Measurements from ENCODE around the gene FAM53B.
"Not testable (repeated sequence)": the region's sequence is repeated elsewhere in the genome, so short reads cannot be mapped to it uniquely, and the experiment has no call there.

Gene FAM53B, protein sequence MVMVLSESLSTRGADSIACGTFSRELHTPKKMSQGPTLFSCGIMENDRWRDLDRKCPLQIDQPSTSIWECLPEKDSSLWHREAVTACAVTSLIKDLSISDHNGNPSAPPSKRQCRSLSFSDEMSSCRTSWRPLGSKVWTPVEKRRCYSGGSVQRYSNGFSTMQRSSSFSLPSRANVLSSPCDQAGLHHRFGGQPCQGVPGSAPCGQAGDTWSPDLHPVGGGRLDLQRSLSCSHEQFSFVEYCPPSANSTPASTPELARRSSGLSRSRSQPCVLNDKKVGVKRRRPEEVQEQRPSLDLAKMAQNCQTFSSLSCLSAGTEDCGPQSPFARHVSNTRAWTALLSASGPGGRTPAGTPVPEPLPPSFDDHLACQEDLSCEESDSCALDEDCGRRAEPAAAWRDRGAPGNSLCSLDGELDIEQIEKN

DNA sequence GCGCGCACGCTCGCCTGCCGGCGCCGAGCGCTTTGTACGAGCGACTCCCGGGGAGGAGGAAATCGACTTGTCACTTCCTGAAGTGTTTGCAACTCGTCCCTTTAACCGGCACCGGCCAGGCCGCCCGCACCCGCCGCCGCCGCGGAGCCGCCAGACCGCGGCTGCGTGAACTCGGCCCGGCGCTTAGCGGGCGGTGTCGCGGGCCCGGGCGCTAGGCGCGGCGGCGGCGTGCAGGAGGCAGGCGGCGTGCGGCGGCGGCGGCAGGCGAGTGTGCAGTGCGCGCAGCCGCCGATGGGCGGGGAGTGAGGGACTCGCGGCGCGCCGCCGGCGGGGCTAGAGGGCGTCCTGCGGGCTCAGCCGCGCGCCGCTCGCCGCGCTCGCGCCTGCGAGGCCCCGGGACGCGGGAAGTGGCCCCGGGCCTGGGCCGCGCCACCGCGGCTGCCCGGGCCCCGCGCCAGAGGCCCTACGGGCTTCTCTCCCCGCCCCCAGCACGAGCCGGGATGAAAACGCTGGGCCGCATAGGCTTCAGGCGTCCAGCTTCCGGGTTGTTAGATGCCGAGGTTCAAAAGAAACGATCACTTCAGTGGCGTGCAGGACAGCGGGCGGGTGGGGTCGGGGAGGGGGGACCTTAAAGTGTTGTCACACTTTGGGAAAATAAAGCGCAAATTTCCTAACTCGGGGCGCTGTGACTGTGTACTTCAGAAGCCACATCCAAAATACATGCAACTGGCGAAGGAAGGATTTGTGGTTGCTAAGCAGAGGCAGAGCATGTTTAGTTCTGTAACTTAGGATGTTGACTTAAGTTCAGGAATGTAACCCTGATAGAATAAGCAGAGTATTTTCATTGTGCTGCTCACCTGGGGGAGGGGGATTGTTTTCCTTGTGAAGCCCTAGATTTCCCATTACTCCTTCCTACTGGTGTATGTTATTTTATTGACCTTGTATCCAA, at the start of gene FAM53B:
FAM53B (minus strand) TSS at position 277 of the 949 bp plus-strand sequence. CDS start 37,665 bp downstream, outside the sequence.
- DNase-seq (ENCODE audit: low spot score): peak; percentile 88

DNA sequence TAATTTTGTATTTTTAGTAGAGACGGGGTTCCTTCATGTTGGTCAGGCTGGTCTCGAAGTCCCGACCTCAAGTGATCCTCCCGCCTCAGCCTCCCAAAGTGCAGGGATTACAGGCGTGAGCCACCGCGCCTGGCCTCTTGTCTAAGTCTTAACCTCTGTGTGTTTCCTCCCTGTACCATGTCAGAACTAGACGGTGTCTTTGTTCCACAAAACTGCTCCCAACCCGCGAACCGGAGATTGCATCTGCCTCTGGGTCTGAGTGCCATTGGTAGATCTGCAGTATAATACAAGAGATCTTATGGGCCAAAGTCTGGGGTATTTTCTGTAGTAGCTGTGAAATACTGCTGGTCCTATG, 48.8 kb upstream of the FAM53B start:
- DNase-seq (ENCODE audit: low spot score): no peak

DNA sequence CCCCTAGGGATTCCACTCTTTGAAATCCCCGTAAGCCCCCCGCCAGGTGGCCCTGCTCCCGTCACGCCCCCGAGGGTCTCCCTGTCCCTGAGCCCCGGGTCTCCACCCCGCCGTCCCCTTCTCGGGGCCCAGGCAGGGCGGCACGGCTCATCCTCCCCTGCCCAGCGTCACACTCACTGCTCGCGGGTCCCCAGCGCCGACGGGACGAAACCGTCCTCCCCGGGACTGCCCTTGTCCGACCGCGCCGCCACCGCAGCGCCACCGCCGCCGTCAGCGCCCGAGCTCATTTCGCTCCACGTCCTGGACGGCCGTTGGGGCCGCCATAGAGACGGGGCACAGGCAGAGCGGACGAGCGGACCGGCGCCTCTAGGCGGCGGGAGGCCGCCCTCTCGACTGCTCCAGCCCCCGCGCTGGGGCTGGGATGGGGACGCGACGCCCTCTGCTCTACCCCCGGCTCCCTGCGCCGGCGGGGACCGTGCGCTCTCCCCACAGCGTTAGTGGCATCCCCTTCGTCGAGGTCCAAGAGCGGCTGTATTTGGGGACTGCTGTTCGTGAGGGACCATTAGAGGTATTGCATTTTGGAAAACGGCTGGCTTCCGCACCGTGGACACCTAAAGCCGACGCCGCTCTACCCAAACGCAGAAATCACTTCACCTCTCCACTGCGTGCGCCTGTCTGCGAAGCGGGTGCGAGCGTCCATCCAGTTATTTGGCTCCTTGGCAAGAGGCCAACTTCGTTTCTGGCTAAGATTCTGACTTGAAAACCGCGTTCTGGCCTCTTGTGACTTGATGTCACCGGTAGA, 47.6 kb upstream of the FAM53B start, which contains the start of gene EEF1AKMT2:
EEF1AKMT2 (minus strand) TSS at position 341 of the 802 bp plus-strand sequence; CDS start at position 287, 54 bp downstream.
- DNase-seq (ENCODE audit: low spot score): peak; percentile 81

DNA sequence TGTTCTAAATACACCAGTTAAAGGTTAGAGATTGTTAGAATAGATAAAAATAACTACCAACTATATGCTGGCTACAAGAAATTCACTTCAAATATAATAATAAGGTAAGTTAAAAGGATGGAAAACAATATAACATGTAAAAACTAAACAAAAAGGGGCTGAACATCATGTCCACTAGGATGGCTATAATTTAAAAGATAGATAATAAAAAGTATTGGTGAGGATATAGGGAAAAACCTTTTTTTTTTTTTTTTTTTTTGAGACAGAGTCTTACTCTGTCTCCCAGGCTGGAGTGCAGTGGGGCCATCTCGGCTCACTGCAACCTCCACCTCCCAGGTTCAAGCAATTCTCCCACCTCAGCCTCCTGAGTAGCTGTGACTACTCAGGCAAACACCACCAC, 38.7 kb upstream of the FAM53B start:
- DNase-seq (ENCODE audit: low spot score): not testable (repeated sequence)

DNA sequence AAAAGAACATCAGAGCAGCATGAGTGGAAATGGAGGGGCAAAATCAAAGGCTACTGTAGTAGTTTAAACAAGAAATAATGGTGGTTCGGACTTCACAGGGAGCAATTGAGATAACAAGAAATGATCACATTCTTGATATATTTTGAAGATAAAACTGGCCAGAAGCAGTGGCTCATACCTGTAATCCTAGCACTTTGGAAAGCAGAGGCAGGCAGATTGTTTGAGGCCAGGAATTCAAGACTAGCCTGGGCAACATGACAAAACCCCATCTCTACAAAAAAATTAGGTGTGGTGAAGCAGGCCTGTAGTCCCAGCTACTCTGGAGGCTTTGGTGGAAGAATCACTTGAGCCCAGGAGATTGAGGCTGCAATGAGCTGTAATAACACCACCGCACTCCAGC, 24.6 kb upstream of the FAM53B start:
- DNase-seq (ENCODE audit: low spot score): no peak

DNA sequence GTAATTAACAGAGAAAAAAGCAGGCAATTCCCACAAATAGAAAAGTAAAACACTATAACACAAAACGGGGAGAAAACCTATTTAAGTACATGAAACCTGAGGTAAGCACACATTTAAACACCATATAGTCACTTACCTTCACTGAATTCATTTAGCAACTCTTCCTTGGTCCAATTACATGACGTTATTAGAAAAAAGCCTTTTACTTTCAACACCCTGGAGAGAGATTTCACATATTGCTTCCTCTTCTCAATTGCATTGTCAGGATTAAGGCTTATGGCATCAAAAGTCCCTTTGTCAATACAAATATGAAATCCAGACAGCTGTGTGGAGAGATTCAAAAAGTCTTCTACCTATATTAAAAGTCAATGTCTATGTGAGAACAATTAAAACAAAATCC, 21.1 kb upstream of the FAM53B start:
- DNase-seq (ENCODE audit: low spot score): no peak

DNA sequence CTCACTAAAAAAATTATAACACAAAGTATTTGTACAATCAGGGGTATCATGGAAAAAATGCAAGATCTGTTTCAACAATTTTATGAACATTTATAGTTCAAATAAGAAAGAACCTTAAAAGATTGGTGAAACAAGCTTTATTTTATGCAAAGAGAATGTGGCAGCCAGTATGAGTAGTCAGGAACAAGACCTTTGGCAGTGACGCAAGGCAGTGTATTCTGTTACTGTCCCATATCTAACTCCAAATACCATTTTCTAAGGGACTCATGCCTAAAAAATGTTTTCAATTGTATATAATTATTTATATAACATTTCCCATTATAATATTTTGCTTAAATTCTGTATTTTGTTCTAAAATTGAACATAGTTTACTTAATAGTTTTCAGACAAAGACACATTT, 19.1 kb upstream of the FAM53B start:
- DNase-seq (ENCODE audit: low spot score): no peak

DNA sequence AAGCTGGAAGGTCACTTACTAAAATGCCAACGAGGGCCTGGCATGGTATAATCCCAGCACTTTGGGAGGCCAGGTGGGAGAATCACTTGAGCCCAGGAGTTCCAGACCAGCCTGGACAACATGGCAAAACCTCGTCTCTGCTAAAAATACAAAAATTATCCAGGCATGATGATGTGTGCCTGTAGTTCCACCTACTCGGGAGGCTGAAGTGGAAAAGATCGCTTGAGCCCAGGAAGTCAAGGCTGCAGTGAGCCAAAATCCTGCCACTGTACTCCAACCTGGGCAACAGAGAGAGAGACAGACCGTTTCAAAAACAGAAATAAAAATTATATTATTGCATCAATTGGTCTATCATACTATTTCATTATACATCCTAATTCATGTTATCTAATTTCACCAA, 18.1 kb upstream of the FAM53B start:
- no peak for DNase-seq (ENCODE audit: low spot score)

DNA sequence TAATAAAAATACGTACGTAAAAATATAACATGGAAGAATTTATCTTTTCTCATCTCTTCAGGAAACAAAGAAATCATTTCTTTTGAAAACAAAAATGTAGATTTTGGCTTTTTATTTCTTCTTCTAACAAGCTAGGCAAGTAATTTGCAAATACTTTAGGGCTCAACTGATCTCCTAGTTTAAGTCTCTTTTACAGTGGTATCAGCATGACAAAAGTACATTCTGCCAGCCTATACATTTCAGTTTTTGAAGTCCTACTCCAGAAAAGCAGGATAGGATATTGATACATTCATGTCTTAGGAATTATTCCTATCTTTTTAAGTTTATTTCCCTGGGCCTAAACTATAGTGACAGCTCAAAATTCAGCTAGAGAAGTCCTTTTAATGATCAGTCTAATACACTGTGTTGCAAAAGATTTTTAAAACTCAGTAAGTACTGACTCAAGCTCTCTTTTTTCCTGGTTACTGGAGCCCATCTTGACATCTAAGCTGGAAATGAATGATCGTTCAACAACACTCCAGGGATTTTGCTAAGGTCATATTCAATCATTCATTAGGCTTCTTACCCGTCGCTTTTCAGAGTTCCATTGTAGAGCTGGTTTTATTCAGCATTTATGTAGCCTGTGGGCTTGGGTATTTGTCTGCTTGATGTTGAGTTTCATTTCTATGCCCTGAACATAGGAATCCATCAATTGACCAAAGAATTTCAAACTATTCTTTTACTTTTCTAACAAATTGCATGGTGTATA, 12.2 kb upstream of the FAM53B start:
- no peak for DNase-seq (ENCODE audit: low spot score)

DNA sequence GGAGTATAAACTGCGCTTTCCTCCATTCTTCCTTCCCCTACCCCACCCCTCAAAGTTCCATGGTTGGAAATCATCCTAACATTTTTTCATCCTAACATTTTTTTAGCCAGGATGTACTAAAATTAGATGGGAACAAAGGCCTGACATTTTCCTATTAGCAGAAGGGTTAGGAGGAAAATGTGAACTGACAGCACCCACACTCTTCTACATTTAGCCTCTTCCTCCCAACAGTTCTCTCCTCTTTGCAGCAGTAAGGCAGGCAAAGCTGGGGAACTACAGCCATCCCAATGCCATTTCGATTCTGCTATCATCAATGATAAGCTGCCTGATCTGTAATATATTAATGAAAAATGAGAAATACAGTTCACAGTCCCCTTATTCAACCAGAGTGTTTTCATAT, 11.4 kb upstream of the FAM53B start:
- DNase-seq (ENCODE audit: low spot score): no peak

DNA sequence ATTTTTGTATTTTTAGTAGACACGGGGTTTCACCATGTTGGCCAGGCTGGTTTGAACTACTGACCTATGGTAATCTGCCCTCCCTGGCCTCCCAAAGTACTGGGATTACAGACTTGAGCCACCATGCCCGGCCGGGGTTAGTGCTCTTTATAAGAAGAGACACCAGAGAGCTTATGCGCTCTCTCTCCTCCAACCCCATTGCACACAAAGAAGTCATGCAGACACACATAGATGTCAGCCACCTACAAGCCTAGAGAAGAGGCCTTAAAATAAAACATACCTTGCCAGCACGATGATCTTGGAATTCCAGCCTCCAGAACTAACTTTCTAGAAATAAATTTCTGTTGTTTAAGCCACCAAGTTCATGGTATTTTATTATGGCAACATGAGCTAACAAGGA, 10.0 kb upstream of the FAM53B start:
- DNase-seq (ENCODE audit: low spot score): no peak

DNA sequence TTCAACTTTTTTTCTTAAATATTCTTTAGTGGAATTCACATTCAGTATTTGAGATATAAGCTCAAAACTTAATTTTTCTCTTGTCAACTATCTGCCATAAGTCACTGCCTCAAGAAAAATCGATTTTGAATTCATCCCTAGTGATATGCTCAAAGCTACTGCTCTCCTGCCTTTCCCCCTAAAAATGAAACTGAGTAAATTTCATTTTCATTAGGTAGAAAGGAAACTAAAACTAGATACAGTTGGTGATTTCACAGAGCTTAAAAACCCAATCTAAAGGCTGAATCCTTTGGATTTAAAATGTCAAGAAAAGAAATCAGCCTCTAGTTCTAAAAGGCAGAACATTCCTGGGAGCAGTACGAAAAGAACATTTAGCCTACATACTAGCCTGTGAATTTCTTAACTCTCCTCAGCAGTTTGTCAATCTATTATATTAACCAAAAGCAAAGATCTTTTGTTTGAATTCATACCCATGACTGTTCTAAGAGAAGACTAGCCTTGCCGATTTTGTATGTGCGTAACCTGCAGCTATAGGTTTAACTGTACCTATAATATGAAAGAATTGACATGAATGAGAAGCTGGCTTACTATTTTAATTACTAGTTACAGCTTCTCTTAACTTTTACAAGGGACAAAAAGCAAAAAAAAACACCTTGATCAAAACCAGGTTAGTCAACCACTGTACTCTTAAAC, 4.9 kb upstream of the FAM53B start:
- no peak for DNase-seq (ENCODE audit: low spot score)

DNA sequence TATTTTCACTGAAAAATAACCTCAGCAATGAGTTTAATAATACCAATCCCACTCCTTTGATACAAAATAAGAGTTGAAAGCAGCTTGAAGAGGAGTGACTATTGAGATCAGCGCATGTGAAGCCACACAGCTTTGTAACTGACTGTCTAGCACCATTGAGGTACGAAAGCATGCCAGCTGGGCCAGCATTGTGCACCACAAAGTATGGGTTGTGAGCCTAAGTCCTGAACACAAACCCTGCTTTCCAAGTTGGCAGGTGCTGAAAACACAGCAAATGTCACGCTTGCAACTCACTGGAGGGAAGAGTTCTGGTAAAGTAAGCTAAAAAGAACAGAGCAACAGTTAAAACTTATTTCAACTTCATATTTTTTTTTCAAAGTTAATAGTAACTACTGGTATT, 4.0 kb upstream of the FAM53B start:
- DNase-seq (ENCODE audit: low spot score): no peak

DNA sequence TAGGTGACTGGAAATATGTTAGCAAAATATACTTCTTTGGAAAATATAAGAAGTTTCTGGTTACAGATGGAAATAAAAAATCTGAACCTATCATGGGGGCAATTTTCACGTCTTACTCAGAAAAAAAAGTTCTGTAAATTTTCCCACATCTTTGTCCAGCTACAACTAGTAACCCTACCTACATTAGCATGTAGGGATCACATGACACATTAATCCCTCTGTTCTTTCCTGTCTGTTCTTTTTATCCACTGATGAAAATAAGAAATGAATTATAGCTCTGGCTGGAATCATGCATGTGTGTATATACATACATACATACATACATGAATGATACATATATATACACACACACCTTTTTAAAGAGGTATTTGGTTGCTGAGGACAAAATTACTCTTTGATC, 3.6 kb upstream of the FAM53B start:
- no peak for DNase-seq (ENCODE audit: low spot score)

DNA sequence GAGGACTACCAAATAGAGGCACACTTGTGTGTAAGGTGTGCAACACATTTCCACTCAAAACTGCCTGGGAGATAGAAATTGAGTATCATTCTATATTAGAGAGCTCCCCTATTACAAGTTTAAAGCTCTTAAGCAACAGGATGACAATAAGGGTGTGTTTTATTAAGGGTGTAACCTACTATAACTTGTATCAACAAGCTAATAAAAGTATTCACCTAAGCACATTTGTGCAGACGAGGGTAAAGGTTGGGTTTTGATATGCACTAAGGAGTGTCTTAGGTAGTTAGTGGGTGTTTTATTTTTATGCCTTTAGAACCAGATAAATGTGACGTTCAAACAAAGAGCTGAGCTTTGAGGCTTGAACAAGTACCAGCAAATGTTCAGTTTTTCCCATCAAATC, 2.8 kb upstream of the FAM53B start:
- no peak for DNase-seq (ENCODE audit: low spot score)

DNA sequence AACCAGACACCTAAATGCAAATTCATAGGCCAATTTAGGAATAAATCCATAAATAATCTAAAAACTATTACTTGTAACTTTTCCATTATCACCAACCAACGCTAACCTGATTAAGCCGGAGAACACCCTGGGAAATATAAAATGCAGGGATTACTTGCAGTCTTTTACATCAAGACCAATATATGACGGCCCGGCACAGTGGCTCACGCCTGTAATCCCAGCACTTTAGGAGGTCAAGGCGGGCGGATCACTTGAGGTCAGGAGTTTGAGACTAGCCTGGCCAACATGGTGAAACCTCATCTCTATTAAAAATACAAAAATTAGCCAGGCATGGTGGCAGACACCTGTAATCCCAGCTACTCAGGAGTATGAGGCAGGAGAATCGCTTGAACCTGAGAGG, 2.3 kb upstream of the FAM53B start:
- DNase-seq (ENCODE audit: low spot score): not testable (repeated sequence)

DNA sequence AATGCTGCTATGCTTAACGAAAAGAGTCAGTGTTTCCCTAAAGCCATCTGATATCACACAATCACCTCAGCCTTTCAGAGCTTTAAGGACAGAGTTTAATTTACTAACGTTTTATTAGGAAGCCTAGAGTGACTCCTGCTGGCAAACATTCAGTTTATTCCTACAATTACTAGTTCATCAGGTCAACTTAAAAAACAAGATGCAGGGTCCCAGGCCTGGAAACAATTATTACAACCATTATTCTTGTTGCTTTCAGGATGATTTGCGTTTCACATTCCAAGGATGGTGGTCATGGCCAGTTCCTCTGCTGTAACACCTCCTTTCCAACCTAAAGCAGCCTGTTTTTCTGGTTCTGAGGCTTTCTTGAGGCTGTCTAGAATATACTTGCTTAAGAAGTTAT, 1.5 kb upstream of the FAM53B start:
- DNase-seq (ENCODE audit: low spot score): peak; percentile 82

DNA sequence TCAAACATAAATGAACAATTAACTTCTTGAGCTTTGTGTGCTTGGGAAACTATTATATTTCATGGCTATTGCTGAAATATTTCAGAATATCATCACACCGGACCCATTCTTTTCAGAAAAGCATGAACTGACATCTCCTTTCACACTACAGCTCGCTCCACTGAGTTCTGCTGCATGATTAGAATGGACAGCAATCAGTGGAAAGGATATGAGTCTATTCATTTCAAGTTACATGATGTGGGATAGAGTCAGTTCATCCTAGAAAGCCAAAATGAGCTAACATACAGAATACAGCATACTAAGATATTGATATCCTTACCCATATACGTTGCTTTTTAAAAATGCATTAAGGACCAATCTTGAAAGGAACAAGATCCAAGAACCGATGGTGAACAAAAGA, 1.1 kb upstream of the FAM53B start:
- no peak for DNase-seq (ENCODE audit: low spot score)

DNA sequence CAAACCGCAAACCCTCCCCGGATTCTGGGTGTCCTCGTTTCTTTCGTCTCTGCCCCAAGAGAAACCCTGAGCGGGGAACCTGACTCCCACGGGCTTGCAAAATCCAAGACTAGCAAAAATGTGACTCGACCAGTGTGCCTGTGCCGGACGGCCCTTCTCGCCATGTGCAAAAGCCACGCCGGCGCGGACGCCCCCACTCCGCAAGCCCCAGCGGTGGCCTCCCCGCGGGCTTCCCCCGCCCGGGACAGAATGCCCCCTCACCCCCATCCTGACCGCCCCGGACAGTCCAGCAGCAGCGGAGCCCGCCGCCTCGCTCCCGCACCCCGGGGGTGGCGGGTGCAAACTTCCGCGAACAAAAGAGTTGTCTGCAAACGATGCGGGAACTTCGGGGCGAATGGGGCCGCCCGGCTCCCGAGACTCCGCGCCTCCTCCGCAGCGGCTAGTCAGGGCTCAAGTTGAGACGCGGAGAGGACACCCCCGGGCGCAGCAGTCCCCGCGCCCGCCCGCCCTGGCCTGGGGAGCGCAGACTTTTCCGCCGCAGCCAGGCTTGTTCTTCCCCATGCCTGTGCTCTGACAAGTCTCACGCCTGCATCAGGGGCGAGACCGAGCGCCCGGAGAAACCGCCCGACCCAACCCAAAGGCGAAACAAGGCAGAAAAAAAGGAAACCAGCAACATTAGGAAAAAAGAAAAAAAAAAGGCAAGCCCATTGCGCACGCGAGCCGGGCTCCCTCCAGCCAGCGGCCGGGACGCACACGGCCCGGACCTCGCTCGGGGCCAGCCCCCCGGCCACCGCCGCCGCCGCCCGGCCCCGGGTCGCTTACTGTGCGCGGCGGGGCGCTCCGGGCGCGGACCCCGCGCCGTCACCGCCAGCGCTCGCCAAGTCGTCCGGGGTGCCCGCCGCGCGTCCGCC, 732 bp downstream of the FAM53B start:
- peak; percentile 41 for DNase-seq (ENCODE audit: low spot score)

All from hematopoietic multipotent progenitor cell treated with erythropoietin and hydrocortisone succinate and interleukin-3 and kit ligand, for 15 days (in vitro differentiated cells).